ENCODE results near the gene UTP11.

The UTP11 gene

DNA sequence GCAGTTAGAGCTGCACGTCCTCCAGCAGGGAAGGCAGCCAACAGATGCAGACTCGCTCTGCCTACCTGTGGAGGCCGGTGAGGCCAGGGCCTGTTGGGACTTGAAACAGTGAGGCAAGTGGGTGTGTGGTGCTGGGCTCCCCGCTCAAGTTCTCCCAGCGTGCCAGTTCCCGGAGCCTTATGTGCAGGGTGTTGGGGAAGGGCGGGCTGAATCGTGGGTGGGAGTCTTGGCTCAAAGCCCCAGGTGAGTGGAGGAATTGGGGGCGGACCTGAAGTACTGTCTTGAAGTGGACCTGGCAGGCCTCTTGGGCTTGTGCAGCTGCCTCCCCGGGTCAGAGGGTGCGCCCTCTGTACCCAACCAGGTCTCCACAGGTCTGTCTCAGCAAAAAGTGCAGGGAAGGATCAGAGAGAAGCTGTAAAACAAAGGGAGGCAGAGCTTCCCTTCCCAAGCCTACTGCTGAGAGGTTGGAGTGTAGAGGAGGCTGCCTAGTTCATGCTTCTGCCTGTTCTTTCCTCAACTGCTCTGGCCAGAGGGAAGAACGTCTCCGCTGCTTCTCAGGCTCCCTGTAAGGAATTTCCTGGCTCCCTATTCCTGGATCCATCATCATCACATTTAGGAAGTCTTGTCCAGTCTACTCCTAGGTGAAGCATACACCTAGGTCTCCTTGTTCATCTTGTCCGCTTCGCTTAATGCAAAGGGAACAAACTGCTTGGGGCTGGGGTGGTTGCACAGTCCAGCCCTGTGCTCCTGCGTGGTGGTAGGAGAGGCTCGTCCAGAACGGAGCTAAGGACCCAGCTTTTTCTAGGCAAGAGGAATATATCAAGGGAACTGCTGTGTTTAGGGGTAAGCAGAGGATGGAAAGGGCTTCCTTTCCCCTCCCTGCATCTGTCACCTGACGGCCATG, 14.9 kb downstream of the UTP11 start:
- TF ChIP-seq, protein P1, sequence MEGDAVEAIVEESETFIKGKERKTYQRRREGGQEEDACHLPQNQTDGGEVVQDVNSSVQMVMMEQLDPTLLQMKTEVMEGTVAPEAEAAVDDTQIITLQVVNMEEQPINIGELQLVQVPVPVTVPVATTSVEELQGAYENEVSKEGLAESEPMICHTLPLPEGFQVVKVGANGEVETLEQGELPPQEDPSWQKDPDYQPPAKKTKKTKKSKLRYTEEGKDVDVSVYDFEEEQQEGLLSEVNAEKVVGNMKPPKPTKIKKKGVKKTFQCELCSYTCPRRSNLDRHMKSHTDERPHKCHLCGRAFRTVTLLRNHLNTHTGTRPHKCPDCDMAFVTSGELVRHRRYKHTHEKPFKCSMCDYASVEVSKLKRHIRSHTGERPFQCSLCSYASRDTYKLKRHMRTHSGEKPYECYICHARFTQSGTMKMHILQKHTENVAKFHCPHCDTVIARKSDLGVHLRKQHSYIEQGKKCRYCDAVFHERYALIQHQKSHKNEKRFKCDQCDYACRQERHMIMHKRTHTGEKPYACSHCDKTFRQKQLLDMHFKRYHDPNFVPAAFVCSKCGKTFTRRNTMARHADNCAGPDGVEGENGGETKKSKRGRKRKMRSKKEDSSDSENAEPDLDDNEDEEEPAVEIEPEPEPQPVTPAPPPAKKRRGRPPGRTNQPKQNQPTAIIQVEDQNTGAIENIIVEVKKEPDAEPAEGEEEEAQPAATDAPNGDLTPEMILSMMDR (IDR thresholded peaks at IDR 0.05), result no peak

DNA sequence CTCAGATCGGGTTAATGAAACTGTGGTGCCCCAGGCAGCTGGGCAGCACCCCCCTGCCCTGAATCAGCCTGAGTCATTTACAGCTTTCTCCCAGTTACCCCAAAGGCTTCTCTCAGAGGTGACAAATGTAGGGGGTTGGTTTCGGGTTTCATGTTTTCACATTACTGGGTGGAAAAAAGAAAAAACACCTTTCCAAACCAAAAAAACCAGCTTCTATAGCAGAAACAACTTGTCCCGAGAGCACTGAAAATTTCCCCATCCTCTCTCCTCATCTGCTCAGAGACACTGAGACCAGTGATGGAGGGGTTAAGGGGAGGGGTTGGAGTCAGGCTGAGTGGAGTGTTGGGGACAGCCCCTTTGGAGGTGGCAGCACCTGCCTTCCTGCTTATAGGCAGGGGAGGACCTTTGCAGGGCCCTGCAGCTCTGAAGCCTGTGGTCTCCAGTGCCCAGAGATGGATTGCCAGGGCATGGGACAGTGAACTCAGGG, 15.6 kb downstream of the UTP11 start:
- TF ChIP-seq, protein P1 (IDR thresholded peaks at IDR 0.05), result no peak

DNA sequence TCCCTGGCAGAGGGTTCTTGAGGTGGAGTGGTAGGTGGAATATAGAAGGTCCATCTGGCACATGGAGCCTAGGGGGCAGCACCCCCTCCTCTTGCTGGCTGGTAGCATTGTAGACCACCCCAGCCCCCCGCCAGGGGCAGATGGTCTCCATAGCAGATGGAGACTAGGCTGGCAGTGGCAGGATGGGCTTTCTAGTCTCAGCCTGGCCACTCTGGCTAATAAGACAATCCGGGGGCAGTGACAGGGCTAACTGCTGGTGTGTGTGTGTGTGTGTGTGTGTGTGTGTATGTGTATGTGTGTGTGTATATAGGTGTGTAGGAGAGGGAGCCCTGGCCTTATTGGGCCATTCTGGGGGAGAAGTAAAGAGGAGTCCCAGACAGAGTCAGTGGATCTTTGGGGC, 16.1 kb downstream of the UTP11 start:
- TF ChIP-seq, protein P1 (IDR thresholded peaks at IDR 0.05), result no peak

DNA sequence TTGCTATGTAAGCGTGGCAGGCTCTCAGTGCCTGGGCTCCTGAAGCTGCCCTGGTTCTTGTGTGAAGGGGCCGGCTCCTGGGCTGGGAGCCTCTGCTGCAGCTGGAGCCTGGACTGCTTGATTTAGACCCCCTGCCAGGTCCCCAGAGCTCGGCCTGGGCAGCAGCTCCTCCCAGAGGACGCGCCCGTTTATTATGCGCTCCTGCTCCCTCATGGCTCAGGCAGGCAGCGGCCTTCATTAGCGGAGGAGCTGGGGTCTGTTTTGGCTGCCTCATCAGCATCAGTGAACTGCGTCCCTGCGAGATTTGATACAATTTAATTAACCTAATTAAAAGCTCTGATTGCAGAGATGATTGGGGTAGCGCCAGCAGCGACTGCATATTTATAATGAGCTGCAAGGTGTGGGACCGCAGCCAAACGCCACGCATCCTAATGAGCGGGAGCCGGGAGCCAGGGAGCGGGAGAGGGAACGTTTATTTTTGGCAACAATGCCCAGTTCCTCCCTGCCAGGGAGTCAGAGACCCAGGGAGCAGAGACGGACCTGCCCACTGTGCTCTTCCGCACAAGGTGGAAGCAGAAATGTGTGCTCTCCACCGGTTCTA, 16.6 kb downstream of the UTP11 start:
- TF ChIP-seq, protein P1 (IDR thresholded peaks at IDR 0.05), result no peak

DNA sequence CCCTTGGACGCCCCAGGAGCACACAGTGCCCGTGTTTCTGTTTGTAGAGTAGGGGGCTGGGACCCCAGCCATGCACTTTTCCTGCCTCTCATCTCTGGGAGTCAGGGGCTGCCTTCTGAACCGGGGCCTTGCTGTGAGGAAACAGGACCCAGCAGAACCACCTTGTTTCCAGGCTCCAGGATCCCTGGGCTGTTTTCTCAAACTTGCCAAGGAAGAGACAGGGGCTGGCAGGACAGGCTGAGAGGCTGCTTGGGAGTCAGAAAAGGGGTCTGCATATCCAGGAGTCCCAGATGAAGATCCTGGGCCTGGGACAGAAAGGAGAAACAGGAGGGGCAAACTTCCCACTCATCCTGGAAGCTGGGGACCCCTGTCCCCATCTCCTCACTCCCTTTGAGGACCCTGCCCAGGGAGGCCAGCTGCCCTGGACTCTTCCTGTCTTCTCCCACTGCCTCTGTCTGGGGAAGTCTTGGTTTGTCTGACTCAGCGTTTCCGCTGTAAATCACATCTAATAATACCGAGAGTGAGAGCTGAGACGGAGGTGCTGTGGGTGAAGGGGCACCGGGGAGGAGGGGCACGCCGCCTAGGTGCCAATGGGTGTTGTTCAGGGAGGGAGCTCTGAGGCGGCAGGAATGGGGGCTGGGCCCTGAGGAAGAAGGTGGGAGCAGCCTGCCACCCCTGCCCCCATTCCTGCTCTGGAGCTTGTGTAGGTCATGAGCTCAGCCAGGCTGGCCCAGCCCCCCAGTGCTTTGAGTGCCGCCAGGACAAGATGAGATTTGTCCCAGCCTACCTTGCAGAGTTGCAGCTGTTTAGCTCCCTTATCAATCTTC, 17.4 kb downstream of the UTP11 start:
- TF ChIP-seq, protein P1 (IDR thresholded peaks at IDR 0.05), result no peak

DNA sequence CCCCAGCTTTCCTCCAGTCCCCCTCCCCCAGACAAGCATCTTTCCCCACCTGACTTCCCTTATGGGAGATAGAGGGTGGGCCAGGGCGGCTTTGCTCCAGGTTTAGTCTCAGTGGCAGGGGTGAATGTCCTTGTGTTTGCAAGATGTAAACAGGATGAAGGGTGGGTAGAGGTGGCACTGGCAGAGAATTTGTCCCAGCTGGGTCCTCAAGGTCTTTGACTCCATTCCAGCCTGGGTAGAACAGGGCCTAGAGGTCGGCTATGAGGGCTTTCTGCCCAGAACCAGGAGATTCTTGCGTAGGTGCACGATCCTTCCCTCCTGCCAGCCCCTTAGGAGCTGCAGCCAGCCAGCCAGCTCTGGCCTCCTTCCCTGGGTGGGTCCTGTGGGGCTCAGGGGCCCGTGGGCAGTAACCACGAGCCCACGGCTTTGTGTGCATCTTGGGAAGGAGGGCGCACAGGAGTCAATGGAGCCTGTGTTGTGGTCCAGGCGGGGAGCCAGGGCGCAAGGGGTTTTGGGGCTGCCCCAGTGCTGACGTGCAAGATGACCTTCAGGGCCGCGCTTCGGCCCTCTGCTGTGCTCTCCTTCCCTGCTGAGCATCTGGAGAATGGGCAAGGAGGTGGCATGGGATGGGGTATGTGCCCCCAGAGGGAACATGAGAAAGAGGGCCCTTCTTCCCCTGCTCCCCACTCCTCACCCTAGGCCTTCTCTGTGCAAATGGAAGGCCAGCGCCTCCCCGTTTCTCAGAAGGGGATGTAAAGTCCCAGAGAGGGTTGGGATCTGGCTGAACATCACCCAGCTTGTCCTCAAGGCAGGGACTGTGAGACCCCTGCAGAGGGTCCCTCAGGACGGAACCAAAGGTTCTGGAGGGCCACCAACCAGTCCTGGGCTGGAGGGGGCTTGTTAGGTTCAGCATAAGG, 18.3 kb downstream of the UTP11 start:
- TF ChIP-seq, protein P1 (IDR thresholded peaks at IDR 0.05), result no peak
